ENCODE data around the gene NPR1.

DNA sequence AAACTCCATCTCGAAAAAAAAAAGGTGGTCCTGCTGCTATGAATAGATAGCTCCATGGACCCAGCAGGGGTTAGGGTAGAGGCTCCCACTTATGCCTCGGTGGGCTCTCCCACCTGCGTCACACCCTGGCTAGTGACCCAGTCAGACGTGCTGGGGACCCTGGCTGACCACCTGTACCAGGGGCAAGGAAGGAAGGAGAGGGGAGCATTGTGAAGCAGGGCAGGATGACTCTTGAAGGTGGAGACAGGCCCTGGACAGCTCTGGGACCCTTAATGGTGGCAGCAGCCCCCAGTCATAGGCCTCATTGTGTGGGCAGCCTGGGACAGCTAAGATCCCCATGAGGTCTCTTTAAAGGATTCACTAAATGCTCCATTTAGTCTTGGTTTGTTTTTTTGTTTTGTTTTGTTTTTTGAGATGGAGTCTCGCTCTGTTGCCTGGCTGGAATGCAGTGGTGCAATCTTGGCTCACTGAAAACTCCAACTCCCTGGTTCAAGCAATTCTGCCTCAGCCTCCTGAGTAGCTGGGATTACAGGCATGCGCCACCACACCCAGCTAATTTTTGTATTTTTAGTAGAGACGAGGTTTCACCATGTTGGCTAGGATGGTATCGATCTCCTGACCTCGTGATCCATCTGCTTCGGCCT is 30.4 kb upstream of the NPR1 start:
- TF ChIP-seq, protein P1, sequence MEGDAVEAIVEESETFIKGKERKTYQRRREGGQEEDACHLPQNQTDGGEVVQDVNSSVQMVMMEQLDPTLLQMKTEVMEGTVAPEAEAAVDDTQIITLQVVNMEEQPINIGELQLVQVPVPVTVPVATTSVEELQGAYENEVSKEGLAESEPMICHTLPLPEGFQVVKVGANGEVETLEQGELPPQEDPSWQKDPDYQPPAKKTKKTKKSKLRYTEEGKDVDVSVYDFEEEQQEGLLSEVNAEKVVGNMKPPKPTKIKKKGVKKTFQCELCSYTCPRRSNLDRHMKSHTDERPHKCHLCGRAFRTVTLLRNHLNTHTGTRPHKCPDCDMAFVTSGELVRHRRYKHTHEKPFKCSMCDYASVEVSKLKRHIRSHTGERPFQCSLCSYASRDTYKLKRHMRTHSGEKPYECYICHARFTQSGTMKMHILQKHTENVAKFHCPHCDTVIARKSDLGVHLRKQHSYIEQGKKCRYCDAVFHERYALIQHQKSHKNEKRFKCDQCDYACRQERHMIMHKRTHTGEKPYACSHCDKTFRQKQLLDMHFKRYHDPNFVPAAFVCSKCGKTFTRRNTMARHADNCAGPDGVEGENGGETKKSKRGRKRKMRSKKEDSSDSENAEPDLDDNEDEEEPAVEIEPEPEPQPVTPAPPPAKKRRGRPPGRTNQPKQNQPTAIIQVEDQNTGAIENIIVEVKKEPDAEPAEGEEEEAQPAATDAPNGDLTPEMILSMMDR (IDR thresholded peaks at IDR 0.05), result no peak
- no peak for TF ChIP-seq EZH2 (IDR thresholded peaks at IDR 0.05)
- TF ChIP-seq EZH2phosphoT487 (IDR thresholded peaks at IDR 0.05), result no peak
